Activated B cell treated with CpG ODN at 0.5 μM for 24 hours (primary cell): ENCODE data around the gene LMO7. TPM values are rescaled to one million over a fixed set of nuclear protein-coding genes. Genes with fewer than 3 reads are reported as not detected.
"Not testable (repeated sequence)": the region's sequence is repeated elsewhere in the genome, so short reads cannot be mapped to it uniquely, and the experiment has no call there.

Experiments used
- ATAC-seq: fragments of 200-7000 bp; cut with Tn5 transposase; one replicate; pipeline ENCODE4 v1.10.0; 2021; ENCODE audit warnings: low read depth, mild to moderate bottlenecking, moderate library complexity
- CTCF ChIA-PET: fragments of 350-600 bp; sonication (Branson Sonifier 250); formaldehyde crosslinking; loops from one replicate; lab custom pipeline; 2021; ENCODE audit warnings: antibody characterized with exemption; lab: Charles Lee
- POLR2A ChIA-PET: fragments of 350-600 bp; sonication (Branson Sonifier 250); formaldehyde crosslinking; loops from one replicate; lab custom pipeline; 2021; ENCODE audit warnings: antibody characterized with exemption; lab: Charles Lee
- DNase-seq: peaks from one replicate; pipeline ENCODE4 v3.0.0; 2022
- H3K27ac Mint-ChIP-seq: one replicate; pipeline ENCODE4 v1.8.0; 2020; ENCODE audit warnings: mixed read lengths
- H3K27me3 Mint-ChIP-seq: one replicate; pipeline ENCODE4 v1.8.0; 2021; ENCODE audit warnings: mixed read lengths
- H3K36me3 Mint-ChIP-seq: one replicate; pipeline ENCODE4 v1.8.0; 2021; ENCODE audit warnings: low read depth, mixed read lengths
- H3K4me1 Mint-ChIP-seq: one replicate; pipeline ENCODE4 v1.8.0; 2021; ENCODE audit warnings: mixed read lengths
- H3K4me3 Mint-ChIP-seq: one replicate; pipeline ENCODE4 v1.8.0; 2020; ENCODE audit warnings: mild to moderate bottlenecking, mixed read lengths
- H3K9me3 Mint-ChIP-seq: one replicate; pipeline ENCODE4 v1.8.0; 2020; ENCODE audit warnings: mixed read lengths
- intact Hi-C: fragments of 100-400 bp; cut with micrococcal nuclease; formaldehyde crosslinking; loops from one replicate; pipeline ENCODE4 v1.15.1; 2024
- total RNA-seq: library from RNA; stranded (reverse); gene quantifications from 2 replicates; pipeline ENCODE4 v1.2.3, GENCODE V29; 2022
- TF ChIP-seq, protein P1 (sequence below): fragments of 200-600 bp; IDR thresholded peaks from one replicate; pipeline ENCODE4 v1.8.0; 2022; ENCODE audit warnings: antibody characterized with exemption, mild to moderate bottlenecking

LMO7 gene
- total RNA-seq, 1 donor from 2014 or later = 19.5 TPM

- POLR2A ChIA-PET = no interaction called here
- H3K9me3 Mint-ChIP-seq = peaks cover 2% of the 10 kb centered on the region
- no peaks in the 10 kb centered on the region for H3K27me3 Mint-ChIP-seq
- no peaks in the 10 kb centered on the region for H3K4me1 Mint-ChIP-seq
- H3K36me3 Mint-ChIP-seq = peaks cover 6% of the 10 kb centered on the region
- TF ChIP-seq, protein P1, sequence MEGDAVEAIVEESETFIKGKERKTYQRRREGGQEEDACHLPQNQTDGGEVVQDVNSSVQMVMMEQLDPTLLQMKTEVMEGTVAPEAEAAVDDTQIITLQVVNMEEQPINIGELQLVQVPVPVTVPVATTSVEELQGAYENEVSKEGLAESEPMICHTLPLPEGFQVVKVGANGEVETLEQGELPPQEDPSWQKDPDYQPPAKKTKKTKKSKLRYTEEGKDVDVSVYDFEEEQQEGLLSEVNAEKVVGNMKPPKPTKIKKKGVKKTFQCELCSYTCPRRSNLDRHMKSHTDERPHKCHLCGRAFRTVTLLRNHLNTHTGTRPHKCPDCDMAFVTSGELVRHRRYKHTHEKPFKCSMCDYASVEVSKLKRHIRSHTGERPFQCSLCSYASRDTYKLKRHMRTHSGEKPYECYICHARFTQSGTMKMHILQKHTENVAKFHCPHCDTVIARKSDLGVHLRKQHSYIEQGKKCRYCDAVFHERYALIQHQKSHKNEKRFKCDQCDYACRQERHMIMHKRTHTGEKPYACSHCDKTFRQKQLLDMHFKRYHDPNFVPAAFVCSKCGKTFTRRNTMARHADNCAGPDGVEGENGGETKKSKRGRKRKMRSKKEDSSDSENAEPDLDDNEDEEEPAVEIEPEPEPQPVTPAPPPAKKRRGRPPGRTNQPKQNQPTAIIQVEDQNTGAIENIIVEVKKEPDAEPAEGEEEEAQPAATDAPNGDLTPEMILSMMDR = no peak
- H3K27ac Mint-ChIP-seq = no peak overlapping the region
- H3K4me3 Mint-ChIP-seq = no peak overlapping the region
- DNase-seq (no peak), ATAC-seq (no peak)
- intact Hi-C loops = no loop called here
- CTCF ChIA-PET = no interaction called here
Measured at GRCh38 chr13:75774176-75774575, 138.0 kb downstream of the LMO7 start.

- Mint-ChIP-seq H3K4me1 (no peaks in the 10 kb centered on the region), H3K36me3 (peaks cover 8% of the 10 kb centered on the region), H3K27ac (no peak overlapping the region), H3K9me3 (peaks cover 11% of the 10 kb centered on the region), H3K27me3 (no peaks in the 10 kb centered on the region), H3K4me3 (no peak overlapping the region)
- ChIA-PET CTCF (interaction anchor here (1.1 kb wide), 1 partner anchor 81 kb away, joined by 3 read pairs; no protein-coding TSS in a partner anchor), POLR2A (no interaction called here)
- intact Hi-C loops = no loop called here
- ATAC-seq (no peak), DNase-seq (no peak)
- TF ChIP-seq, protein P1 = no peak
Measured at GRCh38 chr13:75776550-75776949, 140.4 kb downstream of the LMO7 start.

- intact Hi-C loops = no loop called here
- TF ChIP-seq, protein P1 = no peak
- no peak overlapping the region for H3K4me3 Mint-ChIP-seq
- ATAC-seq (no peak), DNase-seq (no peak)
- H3K27me3 Mint-ChIP-seq = no peaks in the 10 kb centered on the region
- H3K36me3 Mint-ChIP-seq = peaks cover 13% of the 10 kb centered on the region
- ChIA-PET CTCF (no interaction called here), POLR2A (no interaction called here)
- peaks cover 11% of the 10 kb centered on the region for H3K9me3 Mint-ChIP-seq
- H3K27ac Mint-ChIP-seq = no peak overlapping the region
- no peaks in the 10 kb centered on the region for H3K4me1 Mint-ChIP-seq
Measured at GRCh38 chr13:75779393-75779792, 143.3 kb downstream of the LMO7 start.

DNA sequence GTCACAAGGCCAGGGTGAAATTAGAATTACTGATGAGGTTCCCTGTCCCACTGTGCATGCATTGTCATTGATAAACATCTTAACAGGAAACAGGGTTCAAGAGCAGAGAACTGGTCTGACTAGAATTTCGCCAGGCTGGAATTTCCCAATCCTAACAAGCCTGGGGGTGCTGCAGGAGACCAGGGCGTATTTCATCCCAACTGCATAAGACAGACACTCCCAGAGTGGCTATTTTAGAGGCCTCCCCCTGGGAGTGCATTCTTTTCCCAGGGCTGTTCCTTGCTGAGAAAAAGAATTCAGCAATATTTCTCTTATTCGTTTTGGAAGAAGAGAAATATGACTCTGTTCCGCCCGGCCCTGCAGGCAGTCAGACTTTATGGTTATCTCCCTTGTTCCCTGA is 144.0 kb downstream of the LMO7 start:
- intact Hi-C loops, H3K27ac Mint-ChIP-seq, CTCF ChIA-PET, H3K27me3 Mint-ChIP-seq, H3K4me3 Mint-ChIP-seq, H3K4me1 Mint-ChIP-seq, ATAC-seq, POLR2A ChIA-PET, DNase-seq: not testable (repeated sequence)
- peaks cover 13% of the 10 kb centered on the region for H3K36me3 Mint-ChIP-seq
- H3K9me3 Mint-ChIP-seq = peaks cover 11% of the 10 kb centered on the region

DNA sequence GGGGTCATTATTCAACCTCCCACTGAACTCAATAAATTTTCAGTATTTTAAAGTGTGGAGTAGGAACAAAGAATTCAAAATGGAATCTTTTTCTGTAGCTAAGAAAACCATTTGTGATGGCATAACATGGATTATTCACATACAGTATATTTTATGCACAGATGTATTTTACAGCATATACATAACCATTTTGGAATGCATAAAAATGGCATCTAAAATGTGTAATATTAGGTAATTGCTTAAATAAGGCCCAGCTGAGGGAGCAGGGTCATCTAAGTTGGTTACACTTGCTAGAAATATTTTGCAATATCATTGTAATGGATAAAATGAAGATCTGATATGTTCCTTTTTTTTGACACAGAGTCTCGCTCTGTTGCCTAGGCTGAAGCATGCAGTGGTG is 146.9 kb downstream of the LMO7 start:
- TF ChIP-seq, protein P1 = no peak
- Mint-ChIP-seq H3K27me3 (no peaks in the 10 kb centered on the region), H3K27ac (no peak overlapping the region), H3K4me3 (no peak overlapping the region), H3K36me3 (peaks cover 13% of the 10 kb centered on the region), H3K9me3 (peaks cover 11% of the 10 kb centered on the region), H3K4me1 (no peaks in the 10 kb centered on the region)
- ChIA-PET POLR2A (no interaction called here), CTCF (no interaction called here)
- intact Hi-C loops = no loop called here
- ATAC-seq (no peak), DNase-seq (no peak)

- TF ChIP-seq, protein P1 = no peak
- no peaks in the 10 kb centered on the region for H3K4me1 Mint-ChIP-seq
- H3K9me3 Mint-ChIP-seq = peaks cover 11% of the 10 kb centered on the region
- intact Hi-C loops = no loop called here
- H3K27me3 Mint-ChIP-seq = no peaks in the 10 kb centered on the region
- no peak for DNase-seq
- CTCF ChIA-PET = no interaction called here
- no peak for ATAC-seq
- H3K36me3 Mint-ChIP-seq = peaks cover 9% of the 10 kb centered on the region
- H3K4me3 Mint-ChIP-seq = no peak overlapping the region
- H3K27ac Mint-ChIP-seq = no peak overlapping the region
- POLR2A ChIA-PET = no interaction called here
Measured at GRCh38 chr13:75784003-75784402, 147.9 kb downstream of the LMO7 start.
